ENCODE data around the gene ATP2B2. TPM values are rescaled to one million over a fixed set of nuclear protein-coding genes. Genes with fewer than 3 reads are reported as not detected.

ATP2B2 gene
- total RNA-seq, 3 donors from 2014 or later: 0.09 to 0.70 (median 0.12) TPM

DNA sequence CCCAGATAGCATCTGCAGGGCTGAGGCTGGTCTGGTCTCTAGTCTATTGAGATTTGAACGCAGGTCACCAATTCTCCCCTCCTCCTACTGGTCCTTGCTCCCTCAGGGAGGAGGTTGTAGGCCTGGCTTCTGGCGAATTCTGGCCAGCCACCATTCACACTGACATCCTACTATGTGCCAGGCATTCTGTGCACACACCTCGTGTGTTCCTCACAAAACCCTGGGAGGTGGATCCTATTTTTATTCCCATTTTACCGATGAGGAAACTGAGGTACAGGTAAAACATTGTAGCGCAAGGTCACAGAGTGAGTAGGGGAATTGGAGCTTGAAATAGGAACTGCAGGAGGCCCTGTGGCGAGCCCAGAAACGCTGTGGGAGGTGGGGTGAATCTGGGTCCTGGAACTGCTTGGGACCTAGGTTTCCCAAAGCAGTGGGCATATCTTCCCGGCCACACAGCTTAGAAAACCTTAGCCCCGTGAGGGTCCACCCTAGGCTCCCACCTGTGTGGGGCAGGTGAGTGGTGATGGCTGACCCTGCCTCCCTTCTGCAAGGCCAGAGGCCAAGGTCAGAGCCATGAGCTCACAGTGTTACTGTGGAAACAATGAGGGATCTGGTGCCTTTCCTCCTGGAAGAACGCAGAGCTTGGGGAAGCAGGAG lies 4.8 kb upstream of the ATP2B2 start:
- ATAC-seq: no peak
- Histone ChIP-seq H3K4me3 (no peak overlapping the region), H3K36me3 (ENCODE audit: low read depth) (no peaks in the 10 kb centered on the region), H3K4me1 (ENCODE audit: low read depth) (no peaks in the 10 kb centered on the region), H3K9me3 (no peaks in the 10 kb centered on the region)
- intact Hi-C loops (cut with DNase I, micrococcal nuclease): no loop called here
- TF ChIP-seq, protein P1, sequence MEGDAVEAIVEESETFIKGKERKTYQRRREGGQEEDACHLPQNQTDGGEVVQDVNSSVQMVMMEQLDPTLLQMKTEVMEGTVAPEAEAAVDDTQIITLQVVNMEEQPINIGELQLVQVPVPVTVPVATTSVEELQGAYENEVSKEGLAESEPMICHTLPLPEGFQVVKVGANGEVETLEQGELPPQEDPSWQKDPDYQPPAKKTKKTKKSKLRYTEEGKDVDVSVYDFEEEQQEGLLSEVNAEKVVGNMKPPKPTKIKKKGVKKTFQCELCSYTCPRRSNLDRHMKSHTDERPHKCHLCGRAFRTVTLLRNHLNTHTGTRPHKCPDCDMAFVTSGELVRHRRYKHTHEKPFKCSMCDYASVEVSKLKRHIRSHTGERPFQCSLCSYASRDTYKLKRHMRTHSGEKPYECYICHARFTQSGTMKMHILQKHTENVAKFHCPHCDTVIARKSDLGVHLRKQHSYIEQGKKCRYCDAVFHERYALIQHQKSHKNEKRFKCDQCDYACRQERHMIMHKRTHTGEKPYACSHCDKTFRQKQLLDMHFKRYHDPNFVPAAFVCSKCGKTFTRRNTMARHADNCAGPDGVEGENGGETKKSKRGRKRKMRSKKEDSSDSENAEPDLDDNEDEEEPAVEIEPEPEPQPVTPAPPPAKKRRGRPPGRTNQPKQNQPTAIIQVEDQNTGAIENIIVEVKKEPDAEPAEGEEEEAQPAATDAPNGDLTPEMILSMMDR (IDR thresholded peaks at IDR 0.05): no peak
- DNase-seq: no peak

DNA sequence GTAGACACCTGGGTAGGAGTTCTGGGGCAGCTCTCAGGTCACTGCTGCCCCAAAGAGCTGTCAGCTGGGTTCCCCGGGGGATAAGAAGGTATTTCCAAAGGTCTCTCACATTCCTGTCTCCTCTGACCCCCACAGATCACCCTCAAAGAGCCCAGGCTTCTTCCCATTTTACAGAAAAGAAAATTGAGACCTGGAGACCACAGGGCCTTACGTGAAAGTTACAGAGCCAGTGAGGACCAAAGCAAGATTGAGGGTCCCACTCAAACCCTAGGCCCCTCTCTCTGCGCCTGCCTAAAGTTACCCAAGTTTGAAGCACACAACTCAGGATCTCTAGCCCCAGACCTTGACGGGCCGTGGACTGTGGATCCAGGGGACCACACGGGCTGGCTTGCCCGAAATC lies 3.9 kb upstream of the ATP2B2 start:
- intact Hi-C loops (cut with DNase I, micrococcal nuclease): no loop called here
- DNase-seq (no peak), ATAC-seq (no peak)
- Histone ChIP-seq H3K4me3 (no peak overlapping the region), H3K36me3 (ENCODE audit: low read depth) (no peaks in the 10 kb centered on the region), H3K9me3 (no peaks in the 10 kb centered on the region), H3K4me1 (ENCODE audit: low read depth) (no peaks in the 10 kb centered on the region)
- TF ChIP-seq, protein P1 (IDR thresholded peaks at IDR 0.05): no peak

DNA sequence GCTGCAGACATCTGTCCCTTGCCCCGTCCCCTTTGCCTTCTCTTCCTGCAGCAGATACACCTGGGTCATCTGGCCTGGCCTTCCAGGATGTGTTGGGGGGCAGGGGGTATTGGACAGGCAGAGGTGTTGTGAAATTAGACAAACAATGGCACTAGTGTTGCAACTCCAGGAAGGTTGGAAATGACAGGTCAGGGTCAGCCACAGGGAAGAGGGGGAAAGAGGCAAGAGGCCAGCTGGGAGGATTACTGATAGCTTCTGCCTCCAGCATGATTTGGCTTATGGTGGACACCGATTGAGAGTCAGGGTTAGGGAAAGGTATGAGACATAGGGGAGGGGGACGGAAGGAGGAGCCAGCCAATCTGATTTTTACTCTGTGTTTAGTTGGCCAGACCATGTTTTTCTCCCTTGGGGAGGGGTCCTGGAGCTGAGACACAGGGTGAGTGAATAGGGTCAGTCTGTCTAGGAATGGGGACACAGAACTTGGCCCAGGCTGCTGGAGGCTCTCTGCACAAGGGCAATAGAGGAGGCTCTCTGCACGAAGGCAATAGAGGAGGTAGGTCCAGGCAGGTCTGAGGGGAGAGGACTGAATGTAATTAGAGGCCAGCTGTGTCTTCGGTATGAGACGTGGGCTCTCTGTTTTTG lies 3.4 kb upstream of the ATP2B2 start:
- H3K4me1 ChIP-seq (ENCODE audit: low read depth): no peaks in the 10 kb centered on the region
- intact Hi-C loops (cut with DNase I, micrococcal nuclease): no loop called here
- TF ChIP-seq, protein P1 (IDR thresholded peaks at IDR 0.05): no peak
- H3K36me3 ChIP-seq (ENCODE audit: low read depth): no peaks in the 10 kb centered on the region
- DNase-seq (no peak), ATAC-seq (no peak)
- H3K4me3 ChIP-seq: no peak overlapping the region
- H3K9me3 ChIP-seq: no peaks in the 10 kb centered on the region

DNA sequence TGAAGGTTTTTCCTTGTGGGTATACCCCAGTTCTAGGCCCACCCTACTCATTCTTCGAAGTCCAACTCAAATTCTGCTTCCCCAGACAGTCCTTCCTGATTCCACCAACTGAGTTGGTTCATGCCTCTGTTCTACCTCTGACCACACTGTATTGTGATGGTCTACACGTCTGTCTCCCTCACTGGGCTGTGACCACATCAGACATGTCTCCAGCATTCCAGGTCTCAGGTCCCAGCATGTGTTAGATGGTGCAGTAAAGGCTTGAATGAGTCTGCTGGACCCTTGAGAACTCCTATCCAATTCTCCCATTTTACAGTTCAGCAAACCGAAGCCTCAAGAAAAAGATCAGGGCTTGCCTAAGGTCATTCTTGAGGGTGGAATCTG lies 2.8 kb upstream of the ATP2B2 start:
- no peaks in the 10 kb centered on the region for H3K36me3 ChIP-seq (ENCODE audit: low read depth)
- no peaks in the 10 kb centered on the region for H3K4me1 ChIP-seq (ENCODE audit: low read depth)
- TF ChIP-seq, protein P1 (IDR thresholded peaks at IDR 0.05): no peak
- H3K4me3 ChIP-seq: no peak overlapping the region
- DNase-seq (no peak), ATAC-seq (no peak)
- intact Hi-C loops (cut with DNase I, micrococcal nuclease): no loop called here
- H3K9me3 ChIP-seq: no peaks in the 10 kb centered on the region

DNA sequence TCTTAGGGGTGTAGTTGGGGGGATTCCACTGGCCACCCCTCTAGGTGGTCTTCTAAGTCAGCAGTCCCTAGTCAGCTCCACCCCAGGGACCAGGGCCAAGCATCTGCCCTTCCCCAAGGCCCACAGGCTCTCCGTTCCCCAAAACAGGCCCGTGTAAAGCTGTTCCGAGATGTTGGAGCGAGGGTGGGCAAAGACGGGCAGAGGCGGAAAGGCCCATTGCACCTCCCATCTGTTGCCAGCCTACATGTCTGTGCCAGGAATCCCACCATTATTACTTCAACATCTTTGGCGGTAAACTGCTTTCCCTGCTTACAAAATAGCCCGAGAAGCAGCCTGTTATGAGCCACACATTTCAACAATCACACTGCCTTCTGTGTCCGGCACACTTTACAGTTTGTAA lies 1.9 kb upstream of the ATP2B2 start:
- intact Hi-C loops (cut with DNase I, micrococcal nuclease): no loop called here
- no peaks in the 10 kb centered on the region for H3K4me1 ChIP-seq (ENCODE audit: low read depth)
- H3K4me3 ChIP-seq: no peak overlapping the region
- ATAC-seq: no peak
- no peak for DNase-seq
- no peaks in the 10 kb centered on the region for H3K36me3 ChIP-seq (ENCODE audit: low read depth)
- no peaks in the 10 kb centered on the region for H3K9me3 ChIP-seq
- TF ChIP-seq, protein P1 (IDR thresholded peaks at IDR 0.05): no peak
